ENCODE data around the gene TRIM13.
"Not testable (repeated sequence)": the region's sequence is repeated elsewhere in the genome, so short reads cannot be mapped to it uniquely, and the experiment has no call there.

TRIM13 gene

GRCh38 chr13:50055454-50055853, 58.6 kb downstream of the TRIM13 start:
- Mint-ChIP-seq H3K27me3 (ENCODE audit: low read depth) (no peaks in the 10 kb centered on the region), H3K4me3 (no peak overlapping the region), H3K4me1 (ENCODE audit: low read depth) (peaks cover 29% of the 10 kb centered on the region), H3K27ac (peak overlapping the region; percentile 23), H3K9me3 (no peaks in the 10 kb centered on the region), H3K36me3 (ENCODE audit: low read depth) (peaks cover 63% of the 10 kb centered on the region)
- no peak for DNase-seq (ENCODE audit: low spot score)

- no peaks in the 10 kb centered on the region for H3K27me3 Mint-ChIP-seq (ENCODE audit: low read depth)
- no peak overlapping the region for H3K4me3 Mint-ChIP-seq
- no peaks in the 10 kb centered on the region for H3K9me3 Mint-ChIP-seq
- H3K36me3 Mint-ChIP-seq (ENCODE audit: low read depth), result peaks cover 46% of the 10 kb centered on the region
- no peak for DNase-seq (ENCODE audit: low spot score)
- H3K4me1 Mint-ChIP-seq (ENCODE audit: low read depth), result peaks cover 14% of the 10 kb centered on the region
- no peak overlapping the region for H3K27ac Mint-ChIP-seq
These were observed 63.9 kb downstream of the TRIM13 start for GRCh38 chr13:50060718-50061117.

- H3K4me1 Mint-ChIP-seq (ENCODE audit: low read depth); H3K27me3 Mint-ChIP-seq (ENCODE audit: low read depth); H3K4me3 Mint-ChIP-seq; DNase-seq (ENCODE audit: low spot score); H3K27ac Mint-ChIP-seq; H3K9me3 Mint-ChIP-seq: not testable (repeated sequence)
- H3K36me3 Mint-ChIP-seq (ENCODE audit: low read depth), result peaks cover 51% of the 10 kb centered on the region
These were observed 65.5 kb downstream of the TRIM13 start for GRCh38 chr13:50062336-50062735.

- H3K27me3 Mint-ChIP-seq (ENCODE audit: low read depth), result no peaks in the 10 kb centered on the region
- H3K4me1 Mint-ChIP-seq (ENCODE audit: low read depth), result peaks cover 22% of the 10 kb centered on the region
- no peak overlapping the region for H3K27ac Mint-ChIP-seq
- H3K4me3 Mint-ChIP-seq, result no peak overlapping the region
- no peak for DNase-seq (ENCODE audit: low spot score)
- no peaks in the 10 kb centered on the region for H3K9me3 Mint-ChIP-seq
- peaks cover 46% of the 10 kb centered on the region for H3K36me3 Mint-ChIP-seq (ENCODE audit: low read depth)
These were observed 68.9 kb downstream of the TRIM13 start for GRCh38 chr13:50065712-50066111.

Data from T-helper 2 cell treated with Interferon-gamma antibody and Interleukin-4, amounts not matched to agents 5 μg/mL and 100 μg/mL, for 36 hours (primary cell).